DOHH2 (cell line): Measurements from ENCODE around the gene PRKAG1.

Experiments used
- H3F3A ChIP-seq: fragments of 200-600 bp; sonication (generic), shearing (Covaris generic); 2 replicates; pipeline ENCODE4 v1.6.0; 2016; ENCODE audit warnings: antibody characterized with exemption, mild to moderate bottlenecking; ENCODE audit not compliant: control insufficient read depth, insufficient read depth
- H3K27ac ChIP-seq: fragments of 200-600 bp; sonication (generic); 2 replicates; pipeline ENCODE4 v1.5.1; 2014; ENCODE audit warnings: low read depth, mild to moderate bottlenecking, low read length, moderate library complexity
- H3K27me3 ChIP-seq: fragments of 200-600 bp; sonication (generic); 2 replicates; pipeline ENCODE4 v1.6.1; 2014; ENCODE audit warnings: mild to moderate bottlenecking, low read length, mixed read lengths; ENCODE audit not compliant: control insufficient read depth
- H3K36me3 ChIP-seq: fragments of 200-600 bp; sonication (generic); 2 replicates; pipeline ENCODE4 v1.6.1; 2014; ENCODE audit warnings: mild to moderate bottlenecking, low read length, moderate library complexity, mixed read lengths; ENCODE audit not compliant: control insufficient read depth
- H3K4me1 ChIP-seq: fragments of 200-600 bp; sonication (generic); 2 replicates; pipeline ENCODE4 v1.6.1; 2014; ENCODE audit warnings: mild to moderate bottlenecking, low read length, mixed read lengths; ENCODE audit not compliant: control insufficient read depth
- H3K4me2 ChIP-seq: fragments of 200-600 bp; sonication (generic); 2 replicates; pipeline ENCODE4 v1.6.0; 2014; ENCODE audit warnings: mild to moderate bottlenecking, low read length, moderate library complexity
- H3K4me3 ChIP-seq: fragments of 200-600 bp; sonication (generic); 2 replicates; pipeline ENCODE4 v1.5.1; 2014; ENCODE audit warnings: mild to moderate bottlenecking, low read length, mixed read lengths
- H3K79me2 ChIP-seq: fragments of 200-600 bp; sonication (generic); 2 replicates; pipeline ENCODE4 v1.6.1; 2014; ENCODE audit warnings: mild to moderate bottlenecking, low read length, mixed read lengths; ENCODE audit not compliant: control insufficient read depth
- H3K9me2 ChIP-seq: fragments of 200-600 bp; sonication (generic); replicated peaks from 2 replicates; pipeline ENCODE4 v1.6.1; 2014; ENCODE audit warnings: mild to moderate bottlenecking, low read length, mixed read lengths; ENCODE audit not compliant: control insufficient read depth
- H3K9me3 ChIP-seq: fragments of 200-600 bp; sonication (generic); 2 replicates; pipeline ENCODE4 v1.6.1; 2014; ENCODE audit warnings: antibody characterized with exemption, low read length, mixed read lengths; ENCODE audit not compliant: control insufficient read depth, insufficient read depth
- H4K20me1 ChIP-seq: fragments of 200-600 bp; sonication (generic); 2 replicates; pipeline ENCODE4 v1.6.0; 2014; ENCODE audit warnings: low read depth, mild to moderate bottlenecking, antibody characterized with exemption, low read length, moderate library complexity; ENCODE audit not compliant: control insufficient read depth, insufficient read depth
- EZH2phosphoT487 ChIP-seq: fragments of 200-600 bp; sonication (generic); IDR thresholded peaks from 2 replicates; pipeline ENCODE4 v1.6.1; 2017; ENCODE audit warnings: borderline replicate concordance, mild to moderate bottlenecking, antibody characterized with exemption, low read length, moderate library complexity, mixed read lengths
- TF ChIP-seq, protein P1 (sequence below): fragments of 200-600 bp; sonication (generic); IDR thresholded peaks from one replicate; pipeline ENCODE4 v1.5.1; 2014; ENCODE audit warnings: antibody characterized with exemption, mild to moderate bottlenecking, low read depth, low read length; ENCODE audit not compliant: poor library complexity, severe bottlenecking

PRKAG1 gene

GRCh38 chr12:49025463-49025862, 6.9 kb upstream of the PRKAG1 start:
- Histone ChIP-seq H3K27ac (no peak overlapping the region), H3K9me3 (no peaks in the 10 kb centered on the region), H3K36me3 (peaks cover 93% of the 10 kb centered on the region), H3K4me1 (peaks cover 3% of the 10 kb centered on the region; the same call in 1 of the 2 replicates), H3K9me2 (no peaks in the 10 kb centered on the region), H3K4me3 (no peak overlapping the region), H3K27me3 (no peaks in the 10 kb centered on the region), H3K4me2 (no peak overlapping the region), H3K79me2 (no peaks in the 10 kb centered on the region), H3F3A (peaks cover 6% of the 10 kb centered on the region), H4K20me1 (no peaks in the 10 kb centered on the region)
- no peak for TF ChIP-seq EZH2phosphoT487
- TF ChIP-seq, protein P1, sequence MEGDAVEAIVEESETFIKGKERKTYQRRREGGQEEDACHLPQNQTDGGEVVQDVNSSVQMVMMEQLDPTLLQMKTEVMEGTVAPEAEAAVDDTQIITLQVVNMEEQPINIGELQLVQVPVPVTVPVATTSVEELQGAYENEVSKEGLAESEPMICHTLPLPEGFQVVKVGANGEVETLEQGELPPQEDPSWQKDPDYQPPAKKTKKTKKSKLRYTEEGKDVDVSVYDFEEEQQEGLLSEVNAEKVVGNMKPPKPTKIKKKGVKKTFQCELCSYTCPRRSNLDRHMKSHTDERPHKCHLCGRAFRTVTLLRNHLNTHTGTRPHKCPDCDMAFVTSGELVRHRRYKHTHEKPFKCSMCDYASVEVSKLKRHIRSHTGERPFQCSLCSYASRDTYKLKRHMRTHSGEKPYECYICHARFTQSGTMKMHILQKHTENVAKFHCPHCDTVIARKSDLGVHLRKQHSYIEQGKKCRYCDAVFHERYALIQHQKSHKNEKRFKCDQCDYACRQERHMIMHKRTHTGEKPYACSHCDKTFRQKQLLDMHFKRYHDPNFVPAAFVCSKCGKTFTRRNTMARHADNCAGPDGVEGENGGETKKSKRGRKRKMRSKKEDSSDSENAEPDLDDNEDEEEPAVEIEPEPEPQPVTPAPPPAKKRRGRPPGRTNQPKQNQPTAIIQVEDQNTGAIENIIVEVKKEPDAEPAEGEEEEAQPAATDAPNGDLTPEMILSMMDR: no peak

DNA sequence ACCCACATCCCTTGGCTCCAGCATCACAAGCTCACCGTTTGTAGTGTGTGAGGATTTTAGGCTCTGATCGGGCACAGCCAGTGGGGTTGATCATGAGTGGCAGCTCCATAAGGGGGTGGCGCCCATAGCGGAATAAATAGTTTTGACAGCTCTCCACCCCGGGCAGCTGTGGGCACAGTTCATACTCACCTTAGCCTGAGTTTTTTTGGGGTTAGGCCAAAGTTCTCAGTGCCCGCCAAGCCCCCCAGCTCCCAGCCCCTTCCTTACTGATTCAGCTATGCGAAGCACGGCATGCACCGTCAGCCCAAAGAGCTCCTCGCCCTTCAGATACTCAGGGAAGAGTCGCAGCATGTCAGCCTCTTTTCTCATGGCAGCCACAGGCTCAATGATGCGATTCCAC, 6.0 kb upstream of the PRKAG1 start:
- Histone ChIP-seq H3K4me3 (no peak overlapping the region), H3K27me3 (no peaks in the 10 kb centered on the region), H3K9me3 (no peaks in the 10 kb centered on the region), H3K36me3 (peaks cover 84% of the 10 kb centered on the region), H3K27ac (no peak overlapping the region), H3K4me1 (peaks cover 10% of the 10 kb centered on the region), H3K79me2 (no peaks in the 10 kb centered on the region), H3K9me2 (no peaks in the 10 kb centered on the region), H3K4me2 (no peak overlapping the region), H3F3A (peaks cover 11% of the 10 kb centered on the region), H4K20me1 (no peaks in the 10 kb centered on the region)
- no peak for TF ChIP-seq EZH2phosphoT487
- TF ChIP-seq, protein P1: no peak

DNA sequence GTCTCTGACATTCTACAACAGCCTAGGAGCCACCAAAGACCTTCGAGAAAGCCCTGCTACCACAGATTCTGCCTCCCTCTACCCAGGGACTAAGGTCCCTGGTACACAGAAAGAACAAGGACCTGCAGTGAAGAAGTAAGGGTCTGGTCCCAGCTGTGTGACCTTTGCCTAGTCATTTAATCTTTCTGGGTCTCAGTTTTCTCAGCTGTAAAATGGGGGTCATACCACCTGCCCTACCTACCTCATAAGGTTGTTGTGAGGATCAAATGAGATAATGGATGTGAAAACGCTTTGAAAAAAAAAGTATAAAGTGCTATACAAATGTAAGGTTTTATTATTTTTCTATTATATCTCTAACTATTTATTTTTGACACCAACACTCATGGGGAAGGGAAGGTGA, 5.2 kb upstream of the PRKAG1 start:
- Histone ChIP-seq H3K4me1 (peaks cover 17% of the 10 kb centered on the region), H3K27ac (no peak overlapping the region), H3K4me3 (no peak overlapping the region), H3K9me2 (no peaks in the 10 kb centered on the region), H3K27me3 (no peaks in the 10 kb centered on the region), H3K36me3 (peaks cover 79% of the 10 kb centered on the region), H3K79me2 (no peaks in the 10 kb centered on the region), H4K20me1 (no peaks in the 10 kb centered on the region), H3K4me2 (no peak overlapping the region), H3F3A (peaks cover 18% of the 10 kb centered on the region), H3K9me3 (no peaks in the 10 kb centered on the region)
- TF ChIP-seq, protein P1: no peak
- no peak for TF ChIP-seq EZH2phosphoT487
